Mammary epithelial cell (primary cell): ENCODE data around the gene MTRFR.

ENCODE experiments used
- EZH2 ChIP-seq: IDR thresholded peaks from 2 replicates; pipeline ENCODE4 v1.6.1; 2012; ENCODE audit warnings: low read length, inconsistent platforms, borderline replicate concordance
- TF ChIP-seq, protein P1 (sequence below), 2 donors: IDR thresholded peaks in 1 of 2; conservative IDR thresholded peaks in 1 of 2; 2 replicates each; pipeline ENCODE4 v1.5.1; 2011 to 2012; ENCODE audit warnings: inconsistent platforms in 2 of 2, low read length in 2 of 2, mild to moderate bottlenecking in 2 of 2, control low read depth in 1 of 2, low read depth in 1 of 2; ENCODE audit not compliant: insufficient read depth in 1 of 2; ENCODE audit errors: extremely low read depth in 1 of 2

DNA sequence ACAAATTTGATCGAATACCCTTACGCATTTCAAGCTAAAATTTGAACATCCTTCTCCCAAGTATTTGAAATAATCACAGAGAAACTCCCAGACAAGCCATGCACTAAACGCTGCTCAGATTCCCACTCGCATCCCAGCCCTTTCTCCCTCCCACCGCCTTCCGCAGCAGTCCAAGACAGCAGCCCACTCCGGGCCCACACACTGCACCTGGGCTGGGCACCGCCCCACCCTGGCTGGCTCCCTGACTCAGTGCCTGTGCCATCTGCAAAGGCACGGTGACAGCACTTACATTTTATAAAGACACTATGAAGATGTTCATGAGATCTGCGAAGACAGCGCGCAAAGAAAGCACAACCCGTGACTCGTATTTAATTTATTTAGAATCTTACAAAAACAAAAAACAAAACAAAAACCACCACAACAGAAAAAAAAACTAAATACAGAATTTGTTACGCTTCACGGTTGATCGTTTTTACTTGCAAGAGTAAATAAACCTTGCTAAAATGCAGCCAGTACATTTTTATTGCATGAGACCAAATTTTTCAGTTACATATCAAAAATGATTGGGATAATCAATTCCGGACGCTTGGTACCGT, 55.6 kb downstream of the MTRFR start:
- TF ChIP-seq, protein P1, sequence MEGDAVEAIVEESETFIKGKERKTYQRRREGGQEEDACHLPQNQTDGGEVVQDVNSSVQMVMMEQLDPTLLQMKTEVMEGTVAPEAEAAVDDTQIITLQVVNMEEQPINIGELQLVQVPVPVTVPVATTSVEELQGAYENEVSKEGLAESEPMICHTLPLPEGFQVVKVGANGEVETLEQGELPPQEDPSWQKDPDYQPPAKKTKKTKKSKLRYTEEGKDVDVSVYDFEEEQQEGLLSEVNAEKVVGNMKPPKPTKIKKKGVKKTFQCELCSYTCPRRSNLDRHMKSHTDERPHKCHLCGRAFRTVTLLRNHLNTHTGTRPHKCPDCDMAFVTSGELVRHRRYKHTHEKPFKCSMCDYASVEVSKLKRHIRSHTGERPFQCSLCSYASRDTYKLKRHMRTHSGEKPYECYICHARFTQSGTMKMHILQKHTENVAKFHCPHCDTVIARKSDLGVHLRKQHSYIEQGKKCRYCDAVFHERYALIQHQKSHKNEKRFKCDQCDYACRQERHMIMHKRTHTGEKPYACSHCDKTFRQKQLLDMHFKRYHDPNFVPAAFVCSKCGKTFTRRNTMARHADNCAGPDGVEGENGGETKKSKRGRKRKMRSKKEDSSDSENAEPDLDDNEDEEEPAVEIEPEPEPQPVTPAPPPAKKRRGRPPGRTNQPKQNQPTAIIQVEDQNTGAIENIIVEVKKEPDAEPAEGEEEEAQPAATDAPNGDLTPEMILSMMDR (conservative IDR thresholded peaks at IDR 0.05 in 1 of 2, IDR thresholded peaks at IDR 0.05 in 1 of 2; ENCODE audit: extremely low read depth in 1 of 2, insufficient read depth in 1 of 2, low read depth in 1 of 2, low read length in 2 of 2), result no peak
- TF ChIP-seq EZH2, result no peak
